WTC11 (cell line): ENCODE measurements around the gene CLTCL1. TPM values are rescaled to one million over a fixed set of nuclear protein-coding genes. Genes with fewer than 3 reads are reported as not detected.

Experiments
- ATAC-seq: fragments of 200-7000 bp; cut with Tn5 transposase; 2 replicates; pipeline ENCODE4 v1.10.0; 2021; ENCODE audit warnings: mild to moderate bottlenecking, moderate library complexity
- CTCF ChIA-PET: fragments of 300-600 bp; sonication (Branson Sonifier 250); formaldehyde crosslinking; loops from one replicate; lab custom pipeline; 2021; ENCODE audit warnings: antibody characterized with exemption; lab: Charles Lee
- POLR2A ChIA-PET: fragments of 350-600 bp; sonication (Branson Sonifier 250); formaldehyde crosslinking; loops from one replicate; lab custom pipeline; 2021; ENCODE audit warnings: antibody characterized with exemption; lab: Charles Lee
- DNase-seq: peaks from one replicate; pipeline ENCODE4 v3.0.0; 2021; ENCODE audit warnings: low spot score
- H3K27ac Mint-ChIP-seq: 2 replicates; pipeline ENCODE4 v1.8.0; 2021; ENCODE audit warnings: mixed read lengths
- H3K27me3 Mint-ChIP-seq: 2 replicates; pipeline ENCODE4 v1.8.0; 2021; ENCODE audit warnings: low read depth, mild to moderate bottlenecking, moderate library complexity, mixed read lengths
- H3K36me3 Mint-ChIP-seq: 2 replicates; pipeline ENCODE4 v1.8.0; 2021; ENCODE audit warnings: mixed read lengths
- H3K4me1 Mint-ChIP-seq: 2 replicates; pipeline ENCODE4 v1.8.0; 2022; ENCODE audit warnings: mixed read lengths
- H3K4me3 Mint-ChIP-seq: 2 replicates; pipeline ENCODE4 v1.8.0; 2021; ENCODE audit warnings: mild to moderate bottlenecking, moderate library complexity, mixed read lengths
- H3K9me3 Mint-ChIP-seq: 2 replicates; pipeline ENCODE4 v1.8.0; 2021; ENCODE audit warnings: mixed read lengths
- AFF4 ChIP-seq: sonication (generic); formaldehyde crosslinking; IDR thresholded peaks from 2 replicates; pipeline ENCODE4 v1.8.1; 2023; ENCODE audit warnings: mild to moderate bottlenecking, missing genetic modification reagents, borderline replicate concordance
- AR ChIP-seq: fragments of 250-450 bp; sonication (Bioruptor Pico); IDR thresholded peaks from 2 replicates; pipeline ENCODE4 v1.9.0; 2021; ENCODE audit warnings: mild to moderate bottlenecking
- ARID4B ChIP-seq: sonication (generic); formaldehyde crosslinking; IDR thresholded peaks from 2 replicates; pipeline ENCODE4 v1.8.0; 2023; ENCODE audit warnings: missing genetic modification reagents, mild to moderate bottlenecking, borderline replicate concordance
- CTCF ChIP-seq: fragments of 200-600 bp; IDR thresholded peaks from 2 replicates; pipeline ENCODE4 v1.8.0; 2022; ENCODE audit warnings: antibody characterized with exemption
- FOXK1 ChIP-seq: sonication (generic); formaldehyde crosslinking; IDR thresholded peaks from 2 replicates; pipeline ENCODE4 v1.8.0; 2022; ENCODE audit warnings: mild to moderate bottlenecking, moderate library complexity, missing genetic modification reagents
- MAX ChIP-seq: sonication (generic); formaldehyde crosslinking; IDR thresholded peaks from 2 replicates; pipeline ENCODE4 v1.8.0; 2022; ENCODE audit warnings: mild to moderate bottlenecking, missing genetic modification reagents
- NFATC4 ChIP-seq: fragments of 250-450 bp; sonication (Bioruptor Pico); IDR thresholded peaks from 2 replicates; pipeline ENCODE4 v1.9.0; 2021; ENCODE audit warnings: mild to moderate bottlenecking
- OVOL2 ChIP-seq: fragments of 250-450 bp; sonication (Bioruptor Pico); IDR thresholded peaks from 2 replicates; pipeline ENCODE4 v1.9.0; 2021; ENCODE audit warnings: mild to moderate bottlenecking, borderline replicate concordance
- SOX15 ChIP-seq: fragments of 250-450 bp; sonication (Bioruptor Pico); IDR thresholded peaks from 2 replicates; pipeline ENCODE4 v1.9.0; 2021; ENCODE audit warnings: mild to moderate bottlenecking
- TCF7 ChIP-seq: sonication (generic); formaldehyde crosslinking; IDR thresholded peaks from 2 replicates; pipeline ENCODE4 v1.8.0; 2022; ENCODE audit warnings: mild to moderate bottlenecking, low read depth, missing genetic modification reagents, moderate library complexity
- ZMAT4 ChIP-seq: fragments of 250-450 bp; sonication (Bioruptor Pico); IDR thresholded peaks from 2 replicates; pipeline ENCODE4 v1.9.0; 2021; ENCODE audit warnings: mild to moderate bottlenecking
- ZNF219 ChIP-seq: sonication (generic); formaldehyde crosslinking; IDR thresholded peaks from 2 replicates; pipeline ENCODE4 v1.8.0; 2023; ENCODE audit warnings: missing genetic modification reagents, mild to moderate bottlenecking, borderline replicate concordance
- ZNF232 ChIP-seq: sonication (generic); formaldehyde crosslinking; IDR thresholded peaks from 2 replicates; pipeline ENCODE4 v1.8.0; 2022; ENCODE audit warnings: mild to moderate bottlenecking, missing genetic modification reagents
- ZNF532 ChIP-seq: fragments of 250-450 bp; sonication (Bioruptor Pico); IDR thresholded peaks from 2 replicates; pipeline ENCODE4 v1.9.0; 2021; ENCODE audit warnings: mild to moderate bottlenecking, borderline replicate concordance
- total RNA-seq: library from RNA; stranded (reverse); gene quantifications from 3 replicates; pipeline ENCODE4 v1.2.3, GENCODE V29; 2021

Gene CLTCL1
- total RNA-seq, 1 experiment from 2014 or later, result 15.5 TPM

GRCh38 chr22:19180234-19180633, 111.3 kb downstream of the CLTCL1 start:
- ChIA-PET POLR2A (no interaction called here), CTCF (interaction anchor here (1.0 to 2.9 kb wide), 12 partner anchors 14 to 293 kb away, joined by 3 to 25 read pairs (median 8); partner anchors contain the start of gene ESS2)
- TF ChIP-seq ZNF532 (CRISPR knock-in tag) (no peak), ZNF219 (no peak), AFF4 (no peak), ZNF232 (CRISPR knock-in tag) (no peak), OVOL2 (no peak), SOX15 (CRISPR knock-in tag) (no peak)
- DNase-seq (no peak), ATAC-seq (no peak)
- Mint-ChIP-seq H3K4me3 (no peak overlapping the region), H3K36me3 (no peaks in the 10 kb centered on the region; the same call in 1 of the 2 replicates), H3K4me1 (peaks cover 17% of the 10 kb centered on the region), H3K27ac (no peak overlapping the region), H3K27me3 (no peaks in the 10 kb centered on the region; the same call in 1 of the 2 replicates), H3K9me3 (no peaks in the 10 kb centered on the region)

- no peaks in the 10 kb centered on the region for H3K9me3 Mint-ChIP-seq
- no peaks in the 10 kb centered on the region; the same call in 1 of the 2 replicates for H3K27me3 Mint-ChIP-seq
- H3K27ac Mint-ChIP-seq, result peak overlapping the region; percentile 91
- ATAC-seq (peak; percentile 52), DNase-seq (peak; percentile 83)
- CTCF ChIA-PET, result interaction anchor here (0.6 to 2.9 kb wide), 44 partner anchors 11 to 453 kb away, joined by 3 to 26 read pairs (median 4); partner anchors contain the start of genes C22orf39, CDC45, CLTCL1 and ESS2
- H3K36me3 Mint-ChIP-seq, result no peaks in the 10 kb centered on the region; the same call in 1 of the 2 replicates
- POLR2A ChIA-PET, result interaction anchor here (0.8 to 1.4 kb wide), 5 partner anchors 29 to 295 kb away, joined by 3 to 6 read pairs (median 3); partner anchors contain the start of genes C22orf39 and DGCR2
- H3K4me3 Mint-ChIP-seq, result peak overlapping the region; percentile 81
- peaks cover 19% of the 10 kb centered on the region for H3K4me1 Mint-ChIP-seq
- TF ChIP-seq CTCF (peak; percentile 59), AR (CRISPR knock-in tag) (no peak), NFATC4 (CRISPR knock-in tag) (no peak), ARID4B (CRISPR knock-in tag) (0 out of 2 replicates have a peak, but pooled peaks have one; percentile 1), MAX (no peak), ZMAT4 (CRISPR knock-in tag) (no peak), TCF7 (CRISPR knock-in tag) (no peak), FOXK1 (CRISPR knock-in tag) (0 out of 2 replicates have a peak, but pooled peaks have one; percentile 39)
Observed at GRCh38 chr22:19179497-19180048, 111.9 kb downstream of the CLTCL1 start.
